Daoy (cell line): ENCODE results near the gene GPR78. TPM values are rescaled to one million over a fixed set of nuclear protein-coding genes. Genes with fewer than 3 reads are reported as not detected.
"Not testable (repeated sequence)": the region's sequence is repeated elsewhere in the genome, so short reads cannot be mapped to it uniquely, and the experiment has no call there.

ENCODE experiments used
- DNase-seq: peaks from one replicate; pipeline ENCODE4 v3.0.0-alpha.2; 2015; ENCODE audit warnings: low read depth
- total RNA-seq: library from RNA; depleted of rRNA; stranded (reverse); fragments of >200 nt; shearing (Covaris generic); gene quantifications from 2 replicates; pipeline ENCODE4 v1.2.3, GENCODE V29; 2014

The GPR78 gene
- total RNA-seq, 1 experiment from 2014 or later = not detected

DNA sequence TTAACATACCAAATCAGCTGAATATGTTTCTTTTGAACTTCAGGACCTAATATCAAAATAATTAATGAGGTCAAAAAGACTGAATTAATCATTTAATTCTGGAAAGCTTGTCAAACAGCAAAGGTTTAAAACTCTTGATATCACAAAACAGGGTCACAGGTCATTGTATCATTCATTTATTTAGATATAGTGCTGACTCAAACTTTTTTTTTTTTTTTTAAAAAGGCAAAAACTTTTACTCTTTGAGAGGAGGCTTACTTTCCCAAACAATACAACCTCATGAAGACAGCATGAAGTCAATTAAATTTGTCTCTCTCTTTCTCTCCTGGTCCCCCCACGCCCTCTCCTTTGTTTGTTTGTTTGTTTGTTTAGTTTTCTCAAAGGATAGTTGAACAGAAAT, 15.6 kb upstream of the GPR78 start:
- DNase-seq = no peak

DNA sequence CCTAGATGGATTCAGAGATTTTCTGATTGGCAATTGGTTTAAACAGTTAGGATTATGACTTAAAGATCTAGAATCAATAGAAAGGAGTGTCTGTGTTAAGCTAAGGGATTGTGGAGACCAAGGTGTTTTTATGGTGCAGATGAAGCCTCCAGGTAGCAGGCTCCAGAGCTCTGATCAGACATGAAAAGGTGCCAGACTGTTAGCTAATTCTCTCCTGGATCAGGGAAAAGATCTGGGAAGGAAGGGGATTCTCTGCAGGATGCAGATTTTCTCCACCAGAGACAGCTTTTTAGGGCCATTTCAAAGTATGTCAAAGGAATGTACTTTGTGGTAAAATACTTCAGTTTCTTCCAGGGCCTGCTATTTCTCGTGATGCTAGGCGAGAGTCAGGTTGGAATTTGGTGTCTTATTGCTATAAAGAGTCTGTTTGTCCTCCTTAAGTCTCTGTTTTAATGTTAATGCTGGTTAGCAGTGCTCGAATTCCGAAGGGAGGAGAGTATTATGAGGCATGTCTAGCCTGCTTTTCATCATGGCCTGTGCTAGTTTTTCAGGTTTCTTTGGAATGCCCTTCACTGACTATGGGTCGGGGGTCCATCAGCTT, 12.0 kb upstream of the GPR78 start:
- DNase-seq = no peak

DNA sequence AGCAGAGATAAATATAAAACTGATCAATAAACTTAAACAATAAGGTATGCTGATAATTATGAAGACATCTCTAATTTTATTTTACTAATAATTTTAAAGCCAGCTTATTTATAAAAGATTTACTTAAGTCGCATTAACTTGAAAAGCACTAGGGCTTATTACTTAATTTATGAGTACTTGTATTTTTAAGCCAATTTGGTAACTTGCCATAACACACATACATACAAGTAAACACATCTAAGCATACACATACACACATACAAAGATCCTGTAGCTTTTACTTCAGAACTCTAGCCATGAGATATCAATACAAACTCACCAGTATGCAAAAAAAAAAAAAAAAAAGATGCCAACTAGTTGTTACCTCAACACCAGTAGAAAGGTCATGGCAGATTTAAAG, 10.0 kb upstream of the GPR78 start:
- DNase-seq = no peak

DNA sequence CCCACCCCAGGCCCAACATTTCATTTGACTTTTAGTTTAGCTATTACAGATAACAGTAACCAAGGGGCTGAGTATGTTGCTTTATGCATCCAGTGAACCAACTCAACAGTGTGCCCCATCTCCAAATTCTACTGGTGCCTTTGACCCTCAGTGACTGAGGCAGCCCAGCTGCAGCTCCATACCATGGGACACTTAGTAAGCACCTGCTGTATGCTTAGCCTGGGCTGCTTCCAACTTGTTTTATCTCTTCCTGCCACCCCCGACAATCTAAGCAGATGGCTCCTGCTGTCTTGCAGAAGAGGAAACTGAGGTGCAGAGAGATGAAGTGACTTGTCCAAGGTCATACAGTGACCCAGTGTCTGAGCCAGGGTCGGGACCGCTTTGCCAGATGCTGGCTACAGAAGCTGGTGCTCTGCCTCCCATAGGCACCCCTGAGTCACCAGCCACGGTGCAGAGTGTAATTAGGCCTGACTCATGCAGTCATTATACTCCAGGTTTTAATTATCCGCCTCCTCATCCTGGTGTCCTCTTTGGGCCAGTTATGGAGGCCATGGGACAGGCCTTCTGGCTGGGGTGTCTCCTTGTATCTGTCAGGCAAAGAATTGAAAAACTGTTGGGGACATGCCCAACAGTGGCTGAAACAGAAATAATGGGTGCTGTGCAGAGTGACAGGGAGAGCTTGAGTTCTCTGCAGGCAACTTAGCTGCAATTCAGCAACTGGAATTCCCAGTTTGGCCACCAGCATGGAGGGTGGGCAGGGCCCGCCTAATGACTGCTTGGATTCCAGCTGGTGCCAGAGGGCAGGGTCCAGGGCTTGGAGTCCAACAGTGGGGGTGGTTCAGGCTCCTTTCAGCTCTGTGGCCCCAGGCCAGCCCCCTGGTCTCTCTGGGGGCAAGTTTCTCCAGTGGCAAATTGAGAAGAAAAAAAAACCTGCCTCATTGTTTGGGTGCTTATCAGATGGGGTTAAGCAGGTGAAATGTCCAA, 8.2 kb upstream of the GPR78 start:
- DNase-seq = peak; percentile 72

DNA sequence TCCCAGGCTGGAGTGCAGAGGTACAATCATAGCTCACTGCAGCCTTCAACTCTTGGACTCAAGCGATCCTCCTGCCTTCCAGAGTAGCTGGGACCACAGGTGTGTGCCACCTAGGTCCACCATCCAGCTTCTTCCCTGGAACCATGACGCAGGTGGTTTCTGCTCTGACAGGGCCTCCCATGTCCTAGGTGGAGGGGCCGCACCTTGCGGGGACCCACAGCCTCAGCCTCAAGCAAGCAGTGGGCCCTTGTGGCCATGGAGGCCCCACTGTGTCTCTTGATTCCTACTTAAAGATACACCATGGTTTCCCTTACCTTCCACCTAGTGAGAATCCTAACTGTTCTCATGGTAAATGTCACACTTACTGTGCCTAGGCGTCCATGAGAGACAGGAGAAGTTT, 6.9 kb upstream of the GPR78 start:
- DNase-seq = no peak

- no peak for DNase-seq
Measured at GRCh38 chr4:8574796-8575370, 5.3 kb upstream of the GPR78 start.

GRCh38 chr4:8575457-8575856, 4.7 kb upstream of the GPR78 start:
- no peak for DNase-seq

- DNase-seq = not testable (repeated sequence)
Measured at GRCh38 chr4:8576591-8576990, 3.6 kb upstream of the GPR78 start.

GRCh38 chr4:8577046-8577445, 3.1 kb upstream of the GPR78 start:
- DNase-seq = no peak

GRCh38 chr4:8577972-8578371, 2.2 kb upstream of the GPR78 start:
- DNase-seq = no peak

- no peak for DNase-seq
Measured at GRCh38 chr4:8578717-8579116, 1.5 kb upstream of the GPR78 start.

GRCh38 chr4:8579526-8580320, 469 bp upstream of the GPR78 start:
- no peak for DNase-seq

DNA sequence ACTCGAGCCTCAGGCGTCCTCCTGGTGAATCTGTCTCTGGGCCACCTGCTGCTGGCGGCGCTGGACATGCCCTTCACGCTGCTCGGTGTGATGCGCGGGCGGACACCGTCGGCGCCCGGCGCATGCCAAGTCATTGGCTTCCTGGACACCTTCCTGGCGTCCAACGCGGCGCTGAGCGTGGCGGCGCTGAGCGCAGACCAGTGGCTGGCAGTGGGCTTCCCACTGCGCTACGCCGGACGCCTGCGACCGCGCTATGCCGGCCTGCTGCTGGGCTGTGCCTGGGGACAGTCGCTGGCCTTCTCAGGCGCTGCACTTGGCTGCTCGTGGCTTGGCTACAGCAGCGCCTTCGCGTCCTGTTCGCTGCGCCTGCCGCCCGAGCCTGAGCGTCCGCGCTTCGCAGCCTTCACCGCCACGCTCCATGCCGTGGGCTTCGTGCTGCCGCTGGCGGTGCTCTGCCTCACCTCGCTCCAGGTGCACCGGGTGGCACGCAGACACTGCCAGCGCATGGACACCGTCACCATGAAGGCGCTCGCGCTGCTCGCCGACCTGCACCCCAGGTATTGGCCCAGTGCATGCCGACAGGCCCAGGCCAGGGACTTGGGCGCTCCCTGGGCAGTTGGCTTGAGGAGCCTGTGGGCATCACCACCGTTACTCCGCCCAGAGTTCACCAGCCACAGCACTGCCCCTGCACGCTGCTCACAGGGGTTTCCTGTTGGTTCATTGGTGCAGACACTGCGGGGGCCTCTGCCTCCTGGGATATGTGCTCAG, 1.1 kb downstream of the GPR78 start:
- no peak for DNase-seq

- DNase-seq = no peak
Measured at GRCh38 chr4:8582016-8582415, 1.8 kb downstream of the GPR78 start.

DNA sequence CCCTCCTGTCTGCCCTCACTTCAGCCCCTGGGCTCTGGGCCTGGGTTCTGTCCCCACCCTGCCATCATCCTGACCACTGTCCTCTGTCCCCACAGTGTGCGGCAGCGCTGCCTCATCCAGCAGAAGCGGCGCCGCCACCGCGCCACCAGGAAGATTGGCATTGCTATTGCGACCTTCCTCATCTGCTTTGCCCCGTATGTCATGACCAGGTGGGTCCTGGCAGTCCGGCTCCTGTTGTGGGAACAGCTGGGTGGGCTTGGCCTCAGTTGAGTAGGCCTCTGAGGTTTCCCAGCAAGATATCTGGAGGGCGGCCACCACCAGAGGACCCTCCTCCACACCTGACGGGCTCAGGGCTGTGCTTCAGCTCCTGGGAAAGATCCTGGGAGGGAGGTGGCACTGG, 2.2 kb downstream of the GPR78 start:
- no peak for DNase-seq

GRCh38 chr4:8582941-8583654, 2.9 kb downstream of the GPR78 start:
- DNase-seq = no peak

DNA sequence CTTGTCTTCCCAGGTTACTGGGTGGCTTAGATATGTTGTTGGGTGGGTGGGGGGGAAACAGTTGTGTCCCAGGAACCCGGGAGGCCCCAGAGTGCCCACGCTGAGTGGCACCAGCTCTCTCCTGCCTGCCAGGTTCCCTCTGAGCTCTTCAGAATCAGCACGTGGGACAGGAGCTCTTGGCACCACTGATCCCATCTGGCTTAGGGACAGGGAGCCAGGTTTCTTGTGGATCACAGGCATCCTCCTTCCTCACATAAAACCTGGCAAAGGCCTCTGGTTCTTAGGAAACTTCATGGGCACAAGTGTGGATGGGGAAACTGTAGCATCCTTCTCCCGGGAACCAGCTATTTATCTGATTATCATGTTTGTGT, 3.4 kb downstream of the GPR78 start:
- DNase-seq = no peak

DNA sequence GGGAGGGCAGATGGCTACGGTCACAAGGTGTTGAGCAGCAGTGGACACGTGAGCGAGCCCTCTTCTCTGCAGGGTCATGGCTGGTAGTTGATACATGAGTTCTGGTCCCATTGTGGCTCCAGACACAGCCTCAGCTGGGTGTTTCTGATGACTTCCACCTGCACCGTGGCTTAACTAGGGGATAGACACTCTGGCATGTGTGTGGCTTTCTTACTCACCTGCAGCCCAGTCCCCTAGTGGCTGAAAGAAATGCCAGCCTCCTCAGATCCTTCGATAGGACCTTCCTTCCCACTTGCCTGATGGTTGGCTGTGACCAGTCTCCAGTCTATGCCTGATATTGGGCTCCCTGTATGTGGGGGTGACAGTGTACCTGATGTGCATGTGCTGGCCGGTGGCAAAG, 5.0 kb downstream of the GPR78 start:
- no peak for DNase-seq

DNA sequence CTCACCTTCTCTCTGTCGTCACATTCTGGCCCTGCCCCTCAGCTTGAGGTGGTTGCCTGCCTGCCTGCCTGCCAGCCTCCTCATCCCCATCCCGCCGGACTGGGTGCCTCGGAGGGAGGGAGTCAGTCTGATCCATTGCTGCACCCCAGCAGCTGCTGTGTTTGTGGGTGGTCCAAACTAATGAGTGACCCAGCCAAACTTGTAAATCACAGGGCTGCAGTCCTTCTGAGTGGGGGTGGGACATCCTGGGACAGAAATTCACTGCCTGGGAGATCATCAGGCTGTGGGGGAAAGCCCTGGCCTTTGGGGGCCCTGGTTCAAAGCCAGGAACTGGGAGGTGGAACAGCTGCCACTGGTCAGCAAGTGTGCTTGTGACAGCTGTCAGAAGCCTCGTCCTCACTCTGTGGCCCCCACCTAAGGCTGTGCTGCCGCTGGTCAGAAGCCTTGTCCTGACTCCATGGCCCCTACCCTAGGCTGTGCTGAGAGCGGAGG, 5.6 kb downstream of the GPR78 start:
- no peak for DNase-seq

GRCh38 chr4:8586246-8586645, 6.1 kb downstream of the GPR78 start:
- no peak for DNase-seq
